Measurements from ENCODE around the gene DGLUCY.

DGLUCY gene

DNA sequence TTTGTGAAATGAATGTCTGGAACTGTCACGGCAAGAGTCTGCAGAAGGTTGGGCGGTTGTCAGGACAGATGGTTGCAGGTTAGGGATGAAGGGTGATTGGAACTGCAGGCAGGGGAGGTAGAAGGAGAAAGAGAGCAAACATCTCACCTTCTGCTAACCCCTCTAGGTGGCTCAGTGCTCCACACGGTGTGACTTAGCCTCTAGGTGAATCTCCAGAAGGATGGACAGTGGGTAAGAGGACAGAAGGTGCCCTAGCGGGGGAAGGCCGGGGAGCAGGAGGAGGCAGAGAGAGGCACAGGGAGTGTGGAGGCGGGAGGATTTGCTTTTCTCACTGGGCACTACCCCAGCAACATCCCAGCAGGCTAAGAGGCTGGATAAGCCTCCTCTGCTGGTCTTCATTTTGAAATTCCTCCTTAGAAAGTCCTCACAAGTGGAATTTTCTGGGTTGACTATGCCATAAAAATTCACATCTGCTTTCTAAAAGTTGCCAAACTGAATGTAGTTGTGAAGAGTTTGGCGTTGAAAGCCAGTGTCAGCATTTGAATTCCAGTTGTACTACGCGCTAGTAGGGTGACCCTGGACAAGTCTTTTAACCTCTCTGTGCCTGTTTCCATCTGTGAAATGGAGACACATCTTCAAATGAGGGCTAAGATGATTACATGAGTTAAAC lies 141.3 kb downstream of the DGLUCY start:
- in situ Hi-C loops (cut with HindIII; ENCODE audit: low sequenced_read_pairs) = no loop called here
- TF ChIP-seq, protein P1, sequence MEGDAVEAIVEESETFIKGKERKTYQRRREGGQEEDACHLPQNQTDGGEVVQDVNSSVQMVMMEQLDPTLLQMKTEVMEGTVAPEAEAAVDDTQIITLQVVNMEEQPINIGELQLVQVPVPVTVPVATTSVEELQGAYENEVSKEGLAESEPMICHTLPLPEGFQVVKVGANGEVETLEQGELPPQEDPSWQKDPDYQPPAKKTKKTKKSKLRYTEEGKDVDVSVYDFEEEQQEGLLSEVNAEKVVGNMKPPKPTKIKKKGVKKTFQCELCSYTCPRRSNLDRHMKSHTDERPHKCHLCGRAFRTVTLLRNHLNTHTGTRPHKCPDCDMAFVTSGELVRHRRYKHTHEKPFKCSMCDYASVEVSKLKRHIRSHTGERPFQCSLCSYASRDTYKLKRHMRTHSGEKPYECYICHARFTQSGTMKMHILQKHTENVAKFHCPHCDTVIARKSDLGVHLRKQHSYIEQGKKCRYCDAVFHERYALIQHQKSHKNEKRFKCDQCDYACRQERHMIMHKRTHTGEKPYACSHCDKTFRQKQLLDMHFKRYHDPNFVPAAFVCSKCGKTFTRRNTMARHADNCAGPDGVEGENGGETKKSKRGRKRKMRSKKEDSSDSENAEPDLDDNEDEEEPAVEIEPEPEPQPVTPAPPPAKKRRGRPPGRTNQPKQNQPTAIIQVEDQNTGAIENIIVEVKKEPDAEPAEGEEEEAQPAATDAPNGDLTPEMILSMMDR (IDR thresholded peaks at IDR 0.05; ENCODE audit: low read depth, low read length, missing control alignments) = no peak
- no peak overlapping the region for H3K4me3 ChIP-seq (ENCODE audit: low read depth, low read length)
- no peak for DNase-seq (ENCODE audit: low read depth)

DNA sequence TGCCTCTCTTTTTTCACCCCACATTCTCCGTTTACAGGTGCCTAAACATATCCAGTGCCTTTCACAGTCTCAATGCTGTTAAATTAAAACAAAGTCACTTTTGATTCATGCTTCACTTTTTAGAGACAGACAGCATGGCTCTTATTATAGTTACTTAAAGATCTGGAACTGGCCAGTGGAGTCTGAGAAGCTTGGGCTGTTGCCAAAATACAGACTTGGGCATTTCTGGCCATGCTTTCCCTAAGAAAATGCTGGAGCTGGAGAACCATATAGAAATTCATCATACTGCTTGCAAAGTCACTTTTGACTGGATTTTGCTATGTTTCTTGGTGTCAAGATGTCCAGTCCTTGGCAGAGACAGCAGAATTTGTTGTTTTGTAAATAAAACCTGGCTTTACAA lies 142.8 kb downstream of the DGLUCY start:
- TF ChIP-seq, protein P1 (IDR thresholded peaks at IDR 0.05; ENCODE audit: low read depth, low read length, missing control alignments) = no peak
- DNase-seq (ENCODE audit: low read depth) = no peak
- in situ Hi-C loops (cut with HindIII; ENCODE audit: low sequenced_read_pairs) = no loop called here
- H3K4me3 ChIP-seq (ENCODE audit: low read depth, low read length) = no peak overlapping the region

DNA sequence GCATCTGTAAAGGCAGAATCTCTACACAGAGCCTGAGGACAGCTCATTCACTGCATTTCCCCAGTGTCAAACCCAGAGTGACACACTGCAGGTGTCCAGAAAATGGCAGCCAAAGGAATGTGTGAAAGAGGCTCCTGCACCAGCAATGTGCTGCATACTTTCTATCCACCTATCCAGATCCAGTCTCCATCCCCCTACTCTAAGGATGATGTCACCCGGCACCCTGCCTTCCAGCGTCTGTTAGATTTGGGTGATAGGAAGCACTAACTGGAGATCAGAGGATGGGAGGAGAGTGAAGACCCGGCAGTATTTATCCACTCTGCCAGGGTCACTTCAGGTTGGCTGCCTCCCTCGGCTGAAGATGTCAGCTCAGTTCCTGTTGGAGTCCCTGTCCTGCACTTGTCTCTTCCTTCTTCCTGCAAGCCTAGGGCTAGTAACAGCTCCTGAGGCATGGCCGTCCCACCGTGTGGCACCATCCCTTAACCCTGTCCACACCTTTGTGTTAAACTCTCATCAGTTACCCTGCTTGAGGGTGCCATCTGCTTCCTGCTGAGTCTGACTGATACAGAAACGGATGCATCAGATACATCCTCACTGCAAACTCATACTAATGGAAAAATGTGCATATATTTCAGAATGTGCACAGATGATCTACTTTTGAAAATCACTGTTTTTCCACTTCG lies 143.6 kb downstream of the DGLUCY start:
- no peak overlapping the region for H3K4me3 ChIP-seq (ENCODE audit: low read depth, low read length)
- in situ Hi-C loops (cut with HindIII; ENCODE audit: low sequenced_read_pairs) = no loop called here
- TF ChIP-seq, protein P1 (IDR thresholded peaks at IDR 0.05; ENCODE audit: low read depth, low read length, missing control alignments) = no peak
- no peak for DNase-seq (ENCODE audit: low read depth)

DNA sequence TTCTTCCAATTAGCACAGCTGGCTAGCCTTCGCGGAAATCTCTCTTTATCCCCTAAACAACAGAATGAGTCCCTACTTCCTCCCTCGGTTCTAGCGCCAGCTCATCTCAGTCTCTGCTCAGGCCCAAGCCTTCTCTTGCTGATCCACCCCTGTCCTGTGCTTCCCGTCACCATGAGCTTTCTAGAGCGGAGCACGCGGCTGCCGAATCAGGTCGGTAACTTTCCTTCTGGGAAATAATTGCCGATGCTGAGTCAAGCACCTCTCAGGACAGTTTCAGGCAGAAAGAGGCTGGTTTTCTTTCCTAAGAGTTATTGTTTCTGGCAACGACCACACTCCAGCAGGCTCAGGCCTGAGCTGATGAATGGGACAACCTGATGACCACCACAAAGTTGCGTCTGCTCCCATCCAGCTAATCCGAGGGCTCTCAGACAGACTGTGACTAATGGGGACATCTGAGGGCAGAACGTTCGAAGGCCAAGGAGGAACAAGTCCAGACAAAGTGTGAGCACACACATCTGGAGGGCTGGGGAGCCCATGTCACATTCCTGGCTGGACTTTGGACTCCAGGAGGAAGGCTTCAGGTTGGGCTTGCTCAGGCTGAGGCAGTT lies 144.2 kb downstream of the DGLUCY start:
- in situ Hi-C loops (cut with HindIII; ENCODE audit: low sequenced_read_pairs) = no loop called here
- DNase-seq (ENCODE audit: low read depth) = no peak
- no peak overlapping the region for H3K4me3 ChIP-seq (ENCODE audit: low read depth, low read length)
- TF ChIP-seq, protein P1 (IDR thresholded peaks at IDR 0.05; ENCODE audit: low read depth, low read length, missing control alignments) = no peak

DNA sequence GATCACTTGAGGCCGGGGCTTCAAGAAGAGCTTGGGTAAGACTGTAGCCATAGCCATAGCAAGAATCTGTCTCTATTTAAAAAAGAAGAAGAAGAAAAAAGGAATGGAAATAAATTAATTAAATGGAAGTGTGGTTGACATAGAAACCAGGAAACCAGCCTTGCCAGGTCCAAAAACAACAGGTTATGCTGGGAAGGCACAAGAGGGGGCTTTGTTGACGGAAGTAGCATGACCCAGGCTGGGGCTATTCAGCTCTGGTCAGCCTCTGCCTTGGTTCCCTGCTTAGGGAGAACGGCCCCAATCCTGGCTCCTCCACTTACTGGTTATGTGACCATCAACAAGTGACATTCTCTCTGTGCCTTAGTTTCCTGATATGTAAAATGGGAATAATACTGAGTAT lies 145.0 kb downstream of the DGLUCY start:
- in situ Hi-C loops (cut with HindIII; ENCODE audit: low sequenced_read_pairs) = no loop called here
- no peak overlapping the region for H3K4me3 ChIP-seq (ENCODE audit: low read depth, low read length)
- no peak for DNase-seq (ENCODE audit: low read depth)
- TF ChIP-seq, protein P1 (IDR thresholded peaks at IDR 0.05; ENCODE audit: low read depth, low read length, missing control alignments) = no peak

DNA sequence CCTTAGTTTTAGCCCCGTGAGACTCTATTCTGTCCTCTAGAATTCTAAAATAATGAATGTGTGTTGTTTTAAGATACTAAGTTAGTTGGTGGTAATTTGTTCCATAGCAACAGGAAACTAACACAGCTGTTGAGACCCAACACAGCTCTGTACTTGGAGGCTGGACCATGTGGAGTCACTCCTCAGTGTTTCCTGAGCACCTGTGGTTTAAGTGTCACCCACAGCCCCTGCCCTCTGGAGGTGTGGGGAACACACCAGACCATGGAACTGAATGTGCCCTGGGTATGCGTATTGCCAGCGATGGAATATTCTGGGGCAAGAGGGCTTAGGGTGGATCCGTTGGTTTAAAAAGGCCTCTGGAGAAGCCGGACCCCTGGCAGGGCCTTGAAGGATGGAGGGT lies 147.2 kb downstream of the DGLUCY start:
- no peak for DNase-seq (ENCODE audit: low read depth)
- TF ChIP-seq, protein P1 (IDR thresholded peaks at IDR 0.05; ENCODE audit: low read depth, low read length, missing control alignments) = no peak
- H3K4me3 ChIP-seq (ENCODE audit: low read depth, low read length) = no peak overlapping the region
- in situ Hi-C loops (cut with HindIII; ENCODE audit: low sequenced_read_pairs) = no loop called here

All from astrocyte of the cerebellum (primary cell).